HK-2 (cell line): ENCODE results near the gene NEB.

Experiments
- DNase-seq: peaks from one replicate; pipeline ENCODE4 v3.0.0-alpha.2; 2018; ENCODE audit not compliant: unreplicated experiment

NEB gene

DNA sequence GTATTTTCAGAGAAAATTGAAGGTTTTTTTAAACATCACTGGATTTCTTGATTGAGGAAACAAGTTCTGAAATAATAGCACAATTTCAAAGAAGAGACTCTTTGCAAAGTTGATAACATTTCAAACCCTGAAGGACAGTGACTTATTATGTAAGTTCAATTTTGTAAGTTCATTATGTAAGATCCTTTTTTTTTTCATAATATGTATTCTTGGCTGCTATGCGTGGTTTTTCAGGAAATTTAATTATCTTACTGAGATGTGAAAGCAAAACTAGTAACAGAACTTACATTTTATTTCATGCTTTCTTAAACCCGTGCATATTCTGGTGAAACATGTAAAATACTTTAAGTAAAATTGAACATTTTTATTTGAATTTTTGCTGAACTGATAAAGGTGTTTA lies 259.2 kb downstream of the NEB start:
- DNase-seq: no peak

DNA sequence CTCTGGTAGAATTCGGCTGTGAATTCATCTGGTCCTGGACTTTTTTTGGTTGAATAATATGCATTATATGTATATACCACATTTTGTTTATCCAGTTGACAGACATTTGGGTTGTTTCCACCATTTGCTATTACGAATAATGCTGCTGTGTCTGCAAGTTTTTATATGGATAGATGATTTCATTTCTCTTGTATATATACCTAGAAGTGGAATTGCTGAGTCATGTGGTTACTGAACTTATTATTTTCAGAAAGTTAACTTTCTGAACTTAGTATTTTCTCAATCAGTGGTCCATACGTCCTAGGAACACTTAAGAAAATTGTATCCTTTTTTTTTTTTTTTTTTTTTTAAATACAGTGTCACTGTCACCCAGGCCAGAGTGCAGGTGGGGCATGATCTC lies 261.3 kb downstream of the NEB start:
- no peak for DNase-seq

DNA sequence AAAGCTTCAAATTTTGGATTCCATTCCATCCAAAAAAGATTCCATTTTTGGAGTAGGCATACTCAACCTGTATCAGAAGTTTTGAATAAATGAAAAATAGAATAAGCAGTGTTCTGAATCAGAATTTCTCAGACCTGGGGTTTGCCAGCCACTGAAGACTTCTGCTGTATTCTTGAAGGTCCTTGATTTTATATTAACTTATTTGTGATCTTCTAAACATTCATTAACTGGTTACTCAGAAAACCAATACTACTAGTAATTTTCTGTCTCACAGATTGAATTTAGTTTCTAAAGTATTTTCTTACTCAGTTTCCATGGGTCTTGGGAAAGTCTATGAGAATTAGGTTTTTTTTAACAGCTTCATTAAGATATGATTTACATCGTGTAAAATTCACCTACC lies 263.7 kb downstream of the NEB start:
- no peak for DNase-seq

DNA sequence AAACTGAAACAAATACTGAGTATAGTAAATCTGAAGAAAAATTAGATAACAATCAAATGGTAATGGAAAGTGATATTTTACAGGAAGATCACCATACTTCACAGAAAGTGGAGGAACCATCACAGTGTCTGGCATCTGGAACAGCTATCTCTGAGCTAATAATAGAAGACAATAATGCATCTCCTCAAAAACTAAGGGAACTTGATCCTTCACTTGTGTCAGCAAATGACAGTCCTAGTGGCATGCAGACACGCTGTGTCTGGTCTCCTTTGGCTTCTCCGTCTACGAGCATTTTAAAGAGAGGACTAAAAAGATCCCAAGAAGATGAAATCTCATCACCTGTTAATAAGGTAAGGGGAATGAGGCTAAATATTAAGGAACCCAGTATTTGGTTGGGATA lies 268.5 kb downstream of the NEB start:
- DNase-seq: no peak

DNA sequence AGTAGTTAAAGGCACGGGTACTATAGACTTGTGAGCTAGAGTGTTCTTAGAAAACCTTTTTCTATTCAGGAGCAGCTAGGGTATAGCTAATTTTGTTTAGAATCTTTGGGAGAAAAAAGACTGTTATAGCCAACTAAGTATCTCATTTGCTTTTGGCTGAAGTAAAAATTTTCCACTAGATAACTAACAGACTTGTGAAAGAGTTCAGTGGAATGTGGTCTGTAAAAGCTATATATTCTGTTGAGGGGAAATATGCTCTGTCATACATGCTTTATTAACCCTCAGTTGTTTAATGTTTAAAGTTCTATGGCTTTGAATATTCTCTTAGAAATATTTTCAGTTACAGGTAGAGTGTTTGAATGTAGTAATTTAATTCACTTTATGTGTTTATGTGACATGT lies 274.9 kb downstream of the NEB start:
- no peak for DNase-seq

DNA sequence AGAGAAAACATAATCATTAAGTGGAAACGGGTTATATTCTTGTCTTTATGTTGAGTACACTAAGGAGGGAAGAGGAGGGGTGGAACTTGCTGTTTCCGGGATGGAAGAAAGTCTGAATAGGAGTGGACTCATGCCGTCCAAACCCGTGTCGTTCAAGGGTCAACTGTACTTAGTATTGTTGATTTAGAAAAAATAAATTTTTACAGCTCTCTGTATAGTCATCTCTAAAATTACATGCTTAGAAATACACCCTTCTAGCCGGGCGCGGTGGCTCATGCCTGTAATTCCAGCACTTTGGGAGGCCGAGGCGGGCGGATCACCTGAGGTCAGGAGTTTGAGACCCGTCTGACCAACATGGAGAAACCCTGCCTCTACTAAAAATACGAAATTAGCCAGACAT lies 295.1 kb downstream of the NEB start:
- DNase-seq: no peak

DNA sequence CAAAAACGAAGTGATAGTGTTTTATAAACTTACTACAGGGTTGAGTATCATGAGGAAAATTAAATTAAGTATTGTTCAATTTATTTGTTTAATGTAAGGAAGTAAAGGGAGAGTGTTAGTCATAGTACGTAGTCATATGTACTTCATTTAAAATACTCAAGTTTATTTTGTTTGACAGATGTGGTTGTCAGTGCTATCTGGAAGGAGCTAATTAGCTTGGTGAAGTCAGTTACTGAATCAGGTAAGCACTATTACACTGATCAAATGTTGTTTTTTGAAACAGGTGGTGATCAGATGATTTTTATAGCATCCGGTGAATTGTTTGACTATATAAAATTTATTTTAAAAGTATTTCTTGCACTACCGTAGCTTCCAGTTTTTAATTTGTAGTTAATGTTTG lies 295.8 kb downstream of the NEB start:
- no peak for DNase-seq

DNA sequence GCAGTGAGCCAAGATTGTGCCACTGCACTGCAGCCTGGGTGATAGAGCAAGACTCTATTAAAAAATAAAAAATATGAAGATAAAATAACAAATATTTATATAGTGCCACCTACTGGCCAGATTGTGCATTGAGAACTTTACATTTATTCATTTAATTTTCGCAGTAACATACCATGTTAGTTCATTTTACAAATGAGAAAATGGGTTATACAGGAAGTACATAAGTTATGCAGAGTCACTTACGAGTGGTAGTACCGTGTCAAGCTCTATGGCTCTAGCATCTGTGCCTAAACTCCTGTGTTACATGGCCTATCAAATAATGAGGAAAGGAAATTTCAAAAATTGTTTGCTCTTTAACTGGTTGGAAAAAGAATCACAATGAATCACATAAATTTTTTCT lies 296.6 kb downstream of the NEB start:
- DNase-seq: no peak
